Upper lobe of right lung (tissue), 1 donor: ENCODE data around the gene VPS51. TPM values are rescaled to one million over a fixed set of nuclear protein-coding genes. Genes with fewer than 3 reads are reported as not detected.

ENCODE experiments used
- ATAC-seq: fragments of 200-7000 bp; cut with Tn5 transposase; one replicate; pipeline ENCODE4 v1.9.1; 2020; ENCODE audit warnings: mild to moderate bottlenecking, moderate library complexity
- DNase-seq: peaks from one replicate; pipeline ENCODE4 v3.0.0-alpha.2; 2020
- H3K27ac ChIP-seq: fragments of 200-600 bp; one replicate; pipeline ENCODE4 v1.8.0; 2022
- H3K27me3 ChIP-seq: fragments of 200-600 bp; one replicate; pipeline ENCODE4 v1.8.0; 2022; ENCODE audit warnings: mild to moderate bottlenecking
- H3K36me3 ChIP-seq: fragments of 200-600 bp; one replicate; pipeline ENCODE4 v1.8.0; 2022
- H3K4me1 ChIP-seq: fragments of 200-600 bp; one replicate; pipeline ENCODE4 v1.8.0; 2022
- H3K4me3 ChIP-seq: fragments of 200-600 bp; one replicate; pipeline ENCODE4 v1.8.0; 2022; ENCODE audit warnings: mild to moderate bottlenecking
- H3K9me3 ChIP-seq: fragments of 200-600 bp; one replicate; pipeline ENCODE4 v1.8.0; 2022
- CTCF ChIP-seq: fragments of 200-600 bp; IDR thresholded peaks from one replicate; pipeline ENCODE4 v1.8.0; 2022; ENCODE audit warnings: antibody characterized with exemption
- intact Hi-C: fragments of 100-400 bp; cut with DNase I; formaldehyde crosslinking; loops from one replicate; pipeline ENCODE4 v1.11.0; 2022
- total RNA-seq: library from RNA; stranded (reverse); fragmentation: NEBNext Ultra II Directional; extraction: Animal tissue kit (Norgen Biotek cat#: 25700); gene quantifications from one replicate; pipeline ENCODE4 v1.2.1, GENCODE V29; 2021
- donor health status: DM: no; HTN: yes; CAD: no; lungs with severe emphysema.

Gene VPS51
- total RNA-seq, 1 donor from 2014 or later = 101 TPM

- DNase-seq = no peak
Measured at GRCh38 chr11:65066315-65066714, 29.7 kb upstream of the VPS51 start.

GRCh38 chr11:65066805-65067291, 29.2 kb upstream of the VPS51 start:
- Histone ChIP-seq H3K4me1 (no peaks in the 10 kb centered on the region), H3K27me3 (no peaks in the 10 kb centered on the region), H3K9me3 (no peaks in the 10 kb centered on the region), H3K36me3 (no peaks in the 10 kb centered on the region), H3K4me3 (no peak overlapping the region), H3K27ac (no peak overlapping the region)
- intact Hi-C loops = no loop called here
- no peak for TF ChIP-seq CTCF
- ATAC-seq = no peak
- no peak for DNase-seq

More at GRCh38 chr11:65066315-65066714, 29.7 kb upstream of the VPS51 start:
- ATAC-seq = no peak
- H3K4me3 ChIP-seq = no peak overlapping the region
- TF ChIP-seq CTCF = no peak
- no peaks in the 10 kb centered on the region for H3K9me3 ChIP-seq
- no peaks in the 10 kb centered on the region for H3K4me1 ChIP-seq
- intact Hi-C loops = no loop called here
- no peak overlapping the region for H3K27ac ChIP-seq
- H3K27me3 ChIP-seq = no peaks in the 10 kb centered on the region
- H3K36me3 ChIP-seq = no peaks in the 10 kb centered on the region

DNA sequence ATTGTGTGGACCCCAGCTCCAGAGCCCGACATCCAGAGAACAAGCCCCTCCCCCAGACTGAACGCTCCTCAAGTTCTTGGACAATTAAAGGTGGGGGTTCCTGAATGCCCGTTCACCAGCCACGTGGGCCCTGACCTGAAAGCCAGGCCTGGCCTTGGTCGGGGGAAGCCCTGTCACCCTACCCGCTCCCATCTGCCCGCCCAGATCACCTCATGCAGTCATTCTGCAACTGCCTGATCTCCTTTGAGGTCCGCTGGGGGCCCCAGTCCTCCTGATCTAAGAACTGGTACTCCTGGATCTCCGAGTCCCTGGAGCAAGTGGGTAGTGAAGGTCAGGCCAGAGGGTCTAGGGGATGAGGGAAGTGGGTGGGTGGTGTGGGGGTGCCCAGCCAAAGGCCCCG, 28.6 kb upstream of the VPS51 start:
- intact Hi-C loops = no loop called here
- DNase-seq (no peak), ATAC-seq (no peak)
- Histone ChIP-seq H3K36me3 (no peaks in the 10 kb centered on the region), H3K27ac (no peak overlapping the region), H3K4me1 (no peaks in the 10 kb centered on the region), H3K9me3 (no peaks in the 10 kb centered on the region), H3K27me3 (no peaks in the 10 kb centered on the region), H3K4me3 (no peak overlapping the region)
- no peak for TF ChIP-seq CTCF

DNA sequence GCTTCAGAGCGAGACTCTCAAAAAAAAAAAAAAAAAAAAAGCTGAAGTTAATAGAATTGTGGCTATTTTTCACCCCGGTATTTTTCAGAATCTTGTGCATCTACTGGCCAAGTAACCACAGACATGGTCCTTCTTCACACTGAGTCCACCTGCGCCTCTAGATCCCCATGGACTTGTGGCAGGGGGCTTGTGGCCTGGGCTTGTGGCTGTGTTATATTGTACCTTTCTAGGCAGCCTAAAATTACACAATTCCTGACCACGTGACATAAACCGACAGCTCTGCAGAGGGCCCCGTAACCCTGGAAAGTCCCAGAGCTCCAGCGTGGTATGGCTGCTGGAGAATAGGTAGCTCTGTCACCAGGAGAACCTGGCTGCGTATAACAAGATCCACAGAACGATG, 26.8 kb upstream of the VPS51 start:
- no peak for TF ChIP-seq CTCF
- no peaks in the 10 kb centered on the region for H3K36me3 ChIP-seq
- no peaks in the 10 kb centered on the region for H3K9me3 ChIP-seq
- H3K27ac ChIP-seq = no peak overlapping the region
- no peak overlapping the region for H3K4me3 ChIP-seq
- intact Hi-C loops = no loop called here
- no peak for DNase-seq
- H3K27me3 ChIP-seq = no peaks in the 10 kb centered on the region
- H3K4me1 ChIP-seq = no peaks in the 10 kb centered on the region
- no peak for ATAC-seq

GRCh38 chr11:65071907-65072630, 23.9 kb upstream of the VPS51 start:
- no peaks in the 10 kb centered on the region for H3K27me3 ChIP-seq
- H3K36me3 ChIP-seq = no peaks in the 10 kb centered on the region
- no peak for ATAC-seq
- no peak overlapping the region for H3K27ac ChIP-seq
- H3K9me3 ChIP-seq = no peaks in the 10 kb centered on the region
- DNase-seq = no peak
- TF ChIP-seq CTCF = no peak
- no peak overlapping the region for H3K4me3 ChIP-seq
- intact Hi-C loops = no loop called here
- no peaks in the 10 kb centered on the region for H3K4me1 ChIP-seq

DNA sequence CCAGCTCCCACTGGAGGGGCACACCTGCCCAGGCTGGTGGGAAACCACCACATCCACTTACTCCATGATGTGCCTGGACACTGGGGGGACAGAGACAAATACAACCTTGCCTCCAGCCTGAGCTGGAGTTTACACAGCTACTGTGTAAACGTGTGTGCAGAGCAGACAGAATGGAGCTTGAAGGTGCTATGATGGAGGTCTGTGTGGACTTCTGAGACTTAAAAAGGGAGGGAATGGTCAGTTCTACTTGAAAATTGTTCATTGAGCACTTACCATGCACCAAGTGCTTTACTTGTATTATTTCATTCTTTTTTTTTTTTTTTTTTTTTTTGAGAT, 23.4 kb upstream of the VPS51 start:
- H3K4me1 ChIP-seq = no peaks in the 10 kb centered on the region
- TF ChIP-seq CTCF = no peak

More for the DNA sequence above, 23.4 kb upstream of the VPS51 start:
- intact Hi-C loops = no loop called here
- Histone ChIP-seq H3K27me3 (no peaks in the 10 kb centered on the region), H3K4me3 (no peak overlapping the region), H3K9me3 (no peaks in the 10 kb centered on the region), H3K27ac (no peak overlapping the region), H3K36me3 (no peaks in the 10 kb centered on the region)
- ATAC-seq = no peak
- no peak for DNase-seq
